Fibroblast of skin of abdomen (primary cell): Measurements from ENCODE around the gene MARF1.
"Not testable (repeated sequence)": the region's sequence is repeated elsewhere in the genome, so short reads cannot be mapped to it uniquely, and the experiment has no call there.

Experiments used
- DNase-seq: peaks from one replicate; pipeline ENCODE4 v3.0.0-alpha.2; 2013

Gene MARF1

DNA sequence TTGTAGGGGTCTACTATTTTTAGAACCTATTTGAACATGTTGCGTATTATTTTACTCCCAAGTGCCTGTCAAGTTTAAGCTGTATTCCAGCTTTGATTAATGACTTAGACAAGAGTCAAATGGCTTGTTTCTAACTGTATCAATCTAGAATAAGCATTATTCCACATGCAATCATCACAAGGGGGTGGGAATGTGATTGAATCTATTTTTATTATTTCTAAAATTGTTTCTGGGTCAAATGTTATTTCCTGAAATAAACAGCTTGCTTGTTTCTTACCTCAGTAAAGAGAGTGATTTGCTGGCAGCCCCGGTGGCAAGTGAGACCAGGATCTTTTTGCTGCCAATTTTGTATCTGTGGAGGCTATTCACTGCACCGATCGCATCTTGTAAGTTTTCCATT lies 21.5 kb downstream of the MARF1 start:
- no peak for DNase-seq

GRCh38 chr16:15620611-15621195 lies 22.3 kb downstream of the MARF1 start:
- DNase-seq: no peak

- DNase-seq: peak; percentile 57
These were observed 24.6 kb downstream of the MARF1 start for GRCh38 chr16:15618392-15618791.

- DNase-seq: no peak
These were observed 25.1 kb downstream of the MARF1 start for GRCh38 chr16:15617901-15618300.

DNA sequence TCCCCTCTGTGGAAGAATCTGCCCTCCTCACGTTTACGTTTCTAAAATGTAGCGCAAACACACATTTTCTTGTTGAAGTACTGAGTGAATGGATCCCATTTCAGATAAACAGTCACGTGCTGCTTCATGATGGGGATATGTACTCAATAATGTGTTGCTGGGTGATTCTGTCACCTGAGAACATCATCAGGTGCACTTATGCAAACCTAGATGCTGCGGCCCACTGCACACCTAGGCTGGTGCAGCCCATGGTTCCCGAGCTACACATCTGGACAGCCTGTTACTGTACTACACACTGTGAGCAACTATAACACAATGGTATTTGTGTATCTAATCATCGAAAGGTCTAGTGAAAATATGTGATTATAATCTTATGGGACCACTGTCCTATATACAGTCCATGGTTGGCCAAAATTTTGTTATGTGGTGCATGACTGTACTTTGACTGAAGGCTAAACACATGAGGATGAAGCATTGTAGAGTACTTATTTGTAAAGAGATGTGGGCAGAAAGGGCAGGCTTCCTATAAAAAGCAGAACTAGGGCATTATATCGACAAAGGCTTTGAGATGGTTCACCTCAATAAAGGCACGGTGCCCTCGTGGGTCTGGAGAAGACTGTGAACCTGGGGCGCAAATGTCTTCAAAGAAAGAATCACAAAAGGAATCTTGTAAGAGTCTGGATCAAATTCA lies 26.3 kb downstream of the MARF1 start:
- no peak for DNase-seq

DNA sequence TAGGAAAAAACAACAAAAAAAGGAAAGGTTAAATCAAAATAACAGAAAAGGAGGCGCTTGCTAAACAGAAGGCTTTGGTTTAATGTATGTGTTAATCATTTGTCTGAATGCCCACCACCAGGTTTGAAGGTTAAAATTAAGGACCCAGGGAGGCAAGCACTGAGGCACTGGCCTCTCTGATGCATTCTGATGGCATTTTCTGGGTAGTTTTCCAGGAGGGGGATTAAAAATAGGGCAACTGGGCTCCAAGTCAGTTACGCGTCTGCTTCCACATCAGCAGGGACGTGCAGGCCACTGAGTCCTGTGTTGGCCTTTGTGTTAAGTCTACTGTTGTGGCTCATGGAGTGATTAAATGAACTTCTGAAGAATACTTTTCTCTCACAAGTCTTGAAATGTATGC lies 26.9 kb downstream of the MARF1 start:
- DNase-seq: no peak

DNA sequence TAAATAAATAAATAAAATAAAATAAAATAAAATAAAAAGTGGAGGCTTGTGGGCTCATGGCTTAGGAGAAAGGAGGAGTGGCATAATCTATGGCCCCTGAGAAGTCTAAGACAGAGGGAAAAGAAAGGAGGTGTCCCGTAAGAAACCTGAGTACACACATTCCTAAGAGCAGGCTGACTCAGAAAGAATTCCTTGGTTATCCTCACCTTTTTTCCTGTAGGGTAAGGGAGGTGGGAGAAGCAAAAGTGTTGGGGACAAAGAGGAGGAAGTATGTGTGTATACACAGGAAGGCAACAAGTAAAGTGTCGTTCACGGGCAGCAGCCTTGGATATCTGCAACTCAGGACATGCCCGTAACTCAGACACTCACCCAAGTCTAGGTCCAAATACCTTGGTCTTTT lies 29.3 kb downstream of the MARF1 start:
- no peak for DNase-seq

GRCh38 chr16:15611610-15612009 lies 31.3 kb downstream of the MARF1 start:
- DNase-seq: no peak

DNA sequence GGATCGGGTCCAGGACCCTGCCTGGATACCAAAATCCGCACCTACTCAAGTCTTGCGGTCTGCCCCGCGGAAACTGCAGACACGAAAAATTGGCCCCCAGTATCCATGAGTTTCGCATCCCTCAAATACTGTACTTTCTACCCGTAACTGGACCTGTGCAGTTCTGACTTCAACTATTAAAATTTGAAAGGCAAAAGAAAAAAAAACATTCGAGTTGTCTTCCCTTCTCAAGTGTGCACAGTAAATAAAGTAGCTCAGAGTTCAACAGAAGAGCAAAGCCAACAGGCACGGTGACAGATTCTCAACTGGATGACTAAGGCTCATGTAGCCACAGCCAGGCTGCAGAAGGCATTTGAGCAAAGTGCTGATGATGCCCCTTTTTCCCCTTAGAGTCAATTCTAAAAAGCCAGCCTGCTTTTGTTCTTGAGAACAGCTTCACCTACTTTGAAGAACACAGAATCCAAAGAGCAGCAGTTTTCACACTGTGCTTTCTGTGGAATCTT lies 32.5 kb downstream of the MARF1 start:
- no peak for DNase-seq

- no peak for DNase-seq
These were observed 33.7 kb downstream of the MARF1 start for GRCh38 chr16:15609286-15609649.

DNA sequence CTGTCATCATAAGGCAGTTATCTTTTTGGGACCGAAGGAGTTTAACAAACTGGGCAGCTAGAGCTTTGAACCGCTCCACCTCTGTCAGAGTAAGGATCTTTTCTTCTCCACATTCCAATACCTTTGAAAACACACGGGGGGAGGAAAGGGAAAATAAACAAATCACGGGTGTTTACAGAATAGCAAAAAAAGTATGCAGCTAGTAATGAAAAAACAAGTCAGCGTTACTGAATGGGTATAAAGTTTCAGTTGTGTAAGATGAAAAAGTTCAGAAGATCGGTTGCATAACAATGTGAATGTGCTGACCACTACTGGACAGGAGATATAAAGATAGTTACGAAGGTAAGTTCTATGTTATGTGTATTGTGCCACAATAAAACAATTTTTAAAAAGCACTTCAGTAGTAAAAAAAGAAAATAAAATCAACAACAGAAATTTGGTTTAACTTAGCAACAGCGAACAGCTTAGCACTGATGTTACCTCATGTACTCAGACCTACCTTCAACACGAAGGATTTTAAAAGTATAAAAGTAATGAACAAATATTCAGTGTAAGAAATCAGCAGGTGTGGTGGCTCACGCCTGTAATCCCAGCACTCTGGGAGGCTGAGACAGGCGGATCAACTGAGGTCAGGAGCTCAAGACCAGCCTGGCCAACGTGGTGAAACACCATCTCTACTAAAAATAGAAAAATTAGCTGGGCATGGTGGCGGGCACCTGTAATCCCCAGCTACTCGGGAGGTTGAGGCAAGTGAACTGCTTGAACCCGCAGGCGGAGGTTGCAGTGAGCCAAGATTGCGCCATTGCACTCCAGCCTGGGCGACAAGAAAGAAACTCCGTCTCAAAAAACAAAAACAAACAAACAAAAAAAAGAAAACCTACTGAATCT lies 34.3 kb downstream of the MARF1 start:
- no peak for DNase-seq

- DNase-seq: no peak
These were observed 35.1 kb downstream of the MARF1 start for GRCh38 chr16:15607700-15608396.

DNA sequence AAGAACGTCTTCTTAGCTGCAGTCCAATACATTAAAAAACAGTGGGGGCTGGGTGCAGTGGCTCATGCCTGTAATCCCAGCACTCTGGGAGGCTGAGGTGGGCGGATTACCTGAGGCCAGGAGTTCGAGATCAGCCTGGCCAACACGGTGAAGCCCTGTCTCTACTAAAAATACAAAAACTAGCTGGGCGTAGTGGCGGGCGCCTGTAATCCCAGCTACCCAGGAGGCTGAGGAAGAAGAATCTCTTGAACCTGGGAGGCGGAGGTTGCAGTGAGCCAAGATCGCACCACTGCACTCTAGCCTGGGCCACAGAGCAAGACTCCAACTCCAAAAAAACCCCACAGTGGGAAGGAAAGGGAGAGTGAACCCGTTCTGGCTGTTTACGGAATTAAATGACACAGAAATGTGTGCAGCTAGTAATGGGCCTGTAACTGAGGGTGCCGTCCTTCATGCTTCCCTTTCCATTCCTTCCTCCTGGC lies 35.7 kb downstream of the MARF1 start:
- DNase-seq: not testable (repeated sequence)

DNA sequence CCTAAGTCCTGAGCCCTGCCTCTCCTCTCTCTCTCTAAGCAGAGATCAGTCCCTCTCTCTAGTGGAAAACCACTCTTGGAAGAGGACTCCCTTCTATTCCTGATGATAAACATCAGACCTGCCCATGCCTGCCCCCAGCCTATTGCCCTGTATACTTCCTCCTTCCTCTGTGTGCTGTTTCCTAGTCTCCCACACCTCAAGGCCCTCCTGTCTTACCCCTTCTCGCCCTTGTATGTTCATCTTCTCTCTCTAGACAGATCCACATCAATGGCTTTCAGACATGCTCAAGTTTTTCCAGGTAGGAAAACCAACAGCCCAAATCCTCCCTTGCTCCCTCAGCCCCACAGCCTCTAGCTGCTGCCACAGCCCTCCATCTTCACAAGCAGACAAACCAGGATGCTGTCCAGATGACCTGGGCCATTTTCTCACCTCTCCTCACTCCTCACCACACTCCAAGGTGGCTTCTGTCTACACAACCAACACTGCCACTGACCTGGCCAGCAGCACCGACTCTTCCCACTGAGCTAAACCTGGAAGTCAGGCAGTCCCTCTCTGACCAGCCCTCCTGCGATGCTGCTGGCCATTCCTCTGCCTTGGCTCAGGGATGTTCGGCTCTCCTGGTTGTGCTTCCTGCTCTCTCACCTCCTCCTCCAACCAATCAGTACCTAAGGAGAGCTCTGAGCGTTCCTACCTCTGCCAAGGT lies 36.3 kb downstream of the MARF1 start:
- DNase-seq: no peak

DNA sequence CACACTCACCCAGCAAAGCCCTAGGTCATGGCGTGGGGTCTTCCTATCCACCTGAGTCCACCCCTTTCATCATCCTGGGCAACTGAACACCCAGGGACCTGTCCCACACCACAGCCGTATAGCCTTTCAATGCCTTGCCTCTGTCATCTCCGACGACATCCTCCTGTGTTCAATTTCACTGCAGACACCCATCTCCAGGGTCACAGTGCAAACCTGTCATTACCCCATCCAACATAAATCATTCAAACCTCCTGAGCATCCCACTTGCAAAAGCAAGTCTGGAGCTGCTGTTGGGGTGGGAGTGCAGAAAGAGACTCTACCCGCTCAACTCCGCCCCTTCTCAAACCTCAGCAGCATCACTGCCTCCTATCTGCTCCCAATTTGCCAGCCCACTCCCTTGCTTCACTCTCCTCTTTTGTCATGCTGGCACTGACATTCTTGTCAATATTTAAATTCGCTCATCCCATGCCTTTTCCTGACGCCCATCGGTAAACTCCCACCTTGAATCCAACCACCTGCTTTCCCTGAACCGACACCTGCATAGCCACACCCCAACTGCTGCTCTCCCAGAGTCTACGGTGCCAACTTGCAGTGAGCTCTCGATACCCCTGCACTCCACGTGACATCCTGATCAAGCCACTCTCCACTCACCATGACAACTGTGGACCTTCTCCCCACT lies 37.0 kb downstream of the MARF1 start:
- DNase-seq: no peak

GRCh38 chr16:15604460-15605440 lies 38.2 kb downstream of the MARF1 start:
- no peak for DNase-seq

DNA sequence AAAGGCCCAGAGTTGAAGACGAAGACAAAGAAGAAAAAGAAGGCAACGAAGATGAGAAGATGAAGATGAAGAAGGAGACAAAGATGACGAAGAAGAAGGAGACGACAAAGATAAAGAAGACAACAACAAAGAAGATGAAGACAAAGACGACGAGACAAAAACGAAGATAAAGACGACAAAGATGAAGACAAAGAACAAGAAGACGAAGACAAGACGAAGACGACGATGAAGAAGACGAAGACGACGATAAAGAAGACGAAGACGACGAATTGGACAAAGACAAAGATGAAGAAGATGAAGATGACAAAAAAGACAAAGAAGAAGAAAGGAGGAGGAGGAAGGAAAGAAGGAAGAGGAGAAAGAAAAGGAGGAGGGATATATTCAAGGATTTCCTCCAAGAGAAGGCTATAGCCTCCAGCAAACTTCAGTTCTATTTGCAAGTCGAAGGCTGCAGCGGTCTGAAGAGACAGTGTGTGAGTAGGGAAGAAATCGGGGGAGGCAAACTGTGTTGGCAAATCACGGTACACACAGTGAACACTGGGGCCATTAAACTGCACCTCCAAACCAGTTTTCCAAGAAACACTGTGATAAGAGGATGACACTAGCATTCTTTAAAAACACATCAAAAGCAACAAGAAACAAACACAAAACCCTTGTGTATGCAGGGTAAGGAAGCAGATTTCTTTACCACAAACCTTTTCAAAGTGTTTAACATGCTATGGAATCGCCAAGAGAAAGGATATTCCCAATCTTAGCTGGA lies 40.5 kb downstream of the MARF1 start:
- DNase-seq: no peak

- no peak for DNase-seq
These were observed 41.6 kb downstream of the MARF1 start for GRCh38 chr16:15601212-15601879.
